ENCODE measurements around the gene CD82.

GRCh38 chr11:44582641-44583352 lies 17.3 kb downstream of the CD82 start:
- TF ChIP-seq EZH2 (IDR thresholded peaks at IDR 0.05; ENCODE audit: low read depth, low read length, severe bottlenecking): no peak
- TF ChIP-seq POLR2A (IDR thresholded peaks at IDR 0.05; ENCODE audit: control extremely low read depth in 1 of 2, low read depth in 2 of 2, low read length in 2 of 2): no peak
- TF ChIP-seq BCL11A (IDR thresholded peaks at IDR 0.05; ENCODE audit: low read depth in 2 of 2, low read length in 2 of 2): no peak
- no peak for TF ChIP-seq CTCF (IDR thresholded peaks at IDR 0.05; ENCODE audit: control extremely low read depth in 1 of 3, insufficient read depth in 1 of 3, low read depth in 1 of 3, low read length in 3 of 3)
- no peak for TF ChIP-seq BACH1 (IDR thresholded peaks at IDR 0.05; ENCODE audit: low read length)
- TF ChIP-seq EP300 (IDR thresholded peaks at IDR 0.05; ENCODE audit: borderline replicate concordance in 1 of 2, low read depth in 2 of 2, low read length in 2 of 2): no peak
- TF ChIP-seq, protein P1, sequence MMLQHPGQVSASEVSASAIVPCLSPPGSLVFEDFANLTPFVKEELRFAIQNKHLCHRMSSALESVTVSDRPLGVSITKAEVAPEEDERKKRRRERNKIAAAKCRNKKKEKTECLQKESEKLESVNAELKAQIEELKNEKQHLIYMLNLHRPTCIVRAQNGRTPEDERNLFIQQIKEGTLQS (IDR thresholded peaks at IDR 0.05; ENCODE audit: insufficient read depth, low read depth, low read length): no peak
- TF ChIP-seq MAX (IDR thresholded peaks at IDR 0.05): no peak
- TF ChIP-seq TAF1 (IDR thresholded peaks at IDR 0.05; ENCODE audit: low read depth, low read length): no peak
- TF ChIP-seq SIX5 (IDR thresholded peaks at IDR 0.05; ENCODE audit: low read depth, low read length): no peak
- no peak for TF ChIP-seq ZNF274 (IDR thresholded peaks at IDR 0.05; ENCODE audit: borderline replicate concordance, extremely low read depth, low read length)
- TF ChIP-seq, protein P2, sequence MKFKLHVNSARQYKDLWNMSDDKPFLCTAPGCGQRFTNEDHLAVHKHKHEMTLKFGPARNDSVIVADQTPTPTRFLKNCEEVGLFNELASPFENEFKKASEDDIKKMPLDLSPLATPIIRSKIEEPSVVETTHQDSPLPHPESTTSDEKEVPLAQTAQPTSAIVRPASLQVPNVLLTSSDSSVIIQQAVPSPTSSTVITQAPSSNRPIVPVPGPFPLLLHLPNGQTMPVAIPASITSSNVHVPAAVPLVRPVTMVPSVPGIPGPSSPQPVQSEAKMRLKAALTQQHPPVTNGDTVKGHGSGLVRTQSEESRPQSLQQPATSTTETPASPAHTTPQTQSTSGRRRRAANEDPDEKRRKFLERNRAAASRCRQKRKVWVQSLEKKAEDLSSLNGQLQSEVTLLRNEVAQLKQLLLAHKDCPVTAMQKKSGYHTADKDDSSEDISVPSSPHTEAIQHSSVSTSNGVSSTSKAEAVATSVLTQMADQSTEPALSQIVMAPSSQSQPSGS (IDR thresholded peaks at IDR 0.05; ENCODE audit: low read length): no peak
- no peak for TF ChIP-seq SP1 (IDR thresholded peaks at IDR 0.05; ENCODE audit: low read depth, low read length)
- no peak for TF ChIP-seq SP2 (IDR thresholded peaks at IDR 0.05; ENCODE audit: low read length)
